H1 (cell line): Measurements from ENCODE around the gene FARS2. TPM values are rescaled to one million over a fixed set of nuclear protein-coding genes. Genes with fewer than 3 reads are reported as not detected.

Experiments
- CTCF ChIA-PET: fragments of 300-600 bp; sonication (Branson Sonifier 250); formaldehyde crosslinking; loops from one replicate; lab custom pipeline; 2021; ENCODE audit not compliant: partially characterized antibody; lab: Charles Lee
- POLR2A ChIA-PET: fragments of 300-600 bp; sonication (Branson Sonifier 250); formaldehyde crosslinking; loops from one replicate; lab custom pipeline; 2021; ENCODE audit warnings: inconsistent platforms; ENCODE audit not compliant: partially characterized antibody; lab: Charles Lee
- DNase-seq, 2 experiments: peaks; one replicate each; pipeline versions ENCODE4 v3.0.0 to v3.0.0-alpha.2; 2010 to 2022; ENCODE audit warnings: low spot score in 2 of 2, low read depth in 1 of 2, mixed read lengths in 1 of 2
- FAIRE-seq: peaks from 2 replicates; lab custom pipeline; 2011; peaks lifted over from hg19 to GRCh38; lab: Jason Lieb, UNC
- H2AFZ ChIP-seq: 2 replicates; pipeline ENCODE4 v1.8.1; 2012; ENCODE audit warnings: low read length, inconsistent platforms
- H2AK5ac ChIP-seq: 2 replicates; pipeline ENCODE4 v1.6.1; 2013; ENCODE audit warnings: low read depth, low read length
- H2BK120ac ChIP-seq: replicated peaks from 2 replicates; pipeline ENCODE3; 2013; ENCODE audit warnings: low read depth, low read length, inconsistent platforms
- H2BK12ac ChIP-seq: 2 replicates; pipeline ENCODE4 v1.6.1; 2013; ENCODE audit warnings: low read depth, low read length
- H2BK15ac ChIP-seq: 2 replicates; pipeline ENCODE4 v1.6.1; 2013; ENCODE audit warnings: low read length
- H2BK20ac ChIP-seq: 2 replicates; pipeline ENCODE4 v1.6.1; 2013; ENCODE audit warnings: low read length
- H2BK5ac ChIP-seq: 2 replicates; pipeline ENCODE4 v1.6.1; 2013; ENCODE audit warnings: low read depth, low read length
- H3K14ac ChIP-seq: 2 replicates; pipeline ENCODE4 v1.6.1; 2013; ENCODE audit warnings: inconsistent platforms; ENCODE audit not compliant: insufficient read length
- H3K18ac ChIP-seq: 2 replicates; pipeline ENCODE4 v1.6.1; 2013; ENCODE audit warnings: low read length; ENCODE audit errors: extremely low read depth
- H3K23ac ChIP-seq: 2 replicates; pipeline ENCODE4 v1.6.1; 2013; ENCODE audit warnings: inconsistent platforms; ENCODE audit not compliant: insufficient read length
- H3K23me2 ChIP-seq: 2 replicates; pipeline ENCODE4 v1.6.1; 2013; ENCODE audit warnings: low read depth, low read length
- H3K27ac ChIP-seq: 2 replicates; pipeline ENCODE4 v1.6.1; 2011; ENCODE audit warnings: low read depth, low read length, inconsistent platforms
- H3K27me3 ChIP-seq, 4 experiments: replicated peaks in 1 of 4; 1 replicate in 1 of 4; 2 replicates in 3 of 4; pipeline versions ENCODE4 v1.6.1 to v1.8.1; 2011 to 2013; ENCODE audit warnings: low read length in 3 of 4, mild to moderate bottlenecking in 3 of 4, inconsistent platforms in 2 of 4, mixed read lengths in 2 of 4, moderate library complexity in 1 of 4; ENCODE audit not compliant: control insufficient read depth in 3 of 4, insufficient read depth in 3 of 4; ENCODE audit errors: extremely low read depth in 1 of 4
- H3K36me3 ChIP-seq, 4 experiments: 2 replicates each; pipeline versions ENCODE4 v1.6.1 to v1.8.1; 2011 to 2013; ENCODE audit warnings: mild to moderate bottlenecking in 4 of 4, low read length in 3 of 4, moderate library complexity in 2 of 4, control low read depth in 1 of 4, inconsistent platforms in 1 of 4; ENCODE audit not compliant: insufficient read depth in 4 of 4, control insufficient read depth in 2 of 4
- H3K4ac ChIP-seq: replicated peaks from 2 replicates; pipeline ENCODE3; 2013; ENCODE audit warnings: low read length, low read depth, mixed read lengths, inconsistent platforms; ENCODE audit not compliant: insufficient read length
- H3K4me1 ChIP-seq, 4 experiments: replicated peaks in 1 of 4; 1 replicate in 1 of 4; 2 replicates in 3 of 4; pipeline versions ENCODE4 v1.6.1 to v1.8.1; 2011 to 2013; ENCODE audit warnings: low read length in 3 of 4, inconsistent platforms in 2 of 4, mixed read lengths in 1 of 4; ENCODE audit not compliant: insufficient read depth in 4 of 4, control insufficient read depth in 3 of 4
- H3K4me2 ChIP-seq, 2 experiments: 2 replicates each; pipeline versions ENCODE4 v1.6.1 to v1.8.1; 2011 to 2013; ENCODE audit warnings: low read depth in 2 of 2, low read length in 2 of 2, control low read depth in 1 of 2, inconsistent platforms in 1 of 2, mild to moderate bottlenecking in 1 of 2; ENCODE audit not compliant: insufficient read depth in 1 of 2
- H3K4me3 ChIP-seq, 4 experiments: fragments of 200-600, 300-600 bp in 1 of 4; sonication (generic), shearing (Covaris generic), sonication (Bioruptor Twin) in 1 of 4; 2 replicates each; pipeline versions ENCODE4 v1.5.1 to v1.8.1; 2011 to 2016; ENCODE audit warnings: low read length in 4 of 4, low read depth in 3 of 4, control low read depth in 2 of 4, inconsistent platforms in 2 of 4, mild to moderate bottlenecking in 2 of 4, mixed read lengths in 1 of 4, moderate library complexity in 1 of 4; ENCODE audit not compliant: insufficient read depth in 2 of 4; ENCODE audit errors: extremely low read depth in 1 of 4
- H3K56ac ChIP-seq: replicated peaks from 2 replicates; pipeline ENCODE3; 2013; ENCODE audit warnings: low read depth, mild to moderate bottlenecking, mixed read lengths, low read length, inconsistent platforms; ENCODE audit not compliant: insufficient read length
- H3K79me1 ChIP-seq: 2 replicates; pipeline ENCODE4 v1.6.1; 2013; ENCODE audit warnings: low read depth, low read length, control low read depth
- H3K79me2 ChIP-seq, 2 experiments: 2 replicates each; pipeline versions ENCODE4 v1.6.1 to v1.8.1; 2012 to 2013; ENCODE audit warnings: low read length in 2 of 2, mild to moderate bottlenecking in 2 of 2, inconsistent platforms in 1 of 2; ENCODE audit not compliant: insufficient read depth in 2 of 2, control insufficient read depth in 1 of 2
- H3K9ac ChIP-seq, 4 experiments: replicated peaks in 1 of 4; 1 replicate in 1 of 4; 2 replicates in 3 of 4; pipeline versions ENCODE4 v1.6.1 to v1.8.1; 2011 to 2013; ENCODE audit warnings: low read depth in 3 of 4, low read length in 3 of 4, control low read depth in 2 of 4, mild to moderate bottlenecking in 2 of 4, moderate library complexity in 2 of 4, inconsistent platforms in 1 of 4; ENCODE audit errors: extremely low read depth in 1 of 4
- H3K9me3 ChIP-seq, 2 experiments: 2 replicates each; pipeline versions ENCODE4 v1.6.1 to v1.8.1; 2012 to 2013; ENCODE audit warnings: mild to moderate bottlenecking in 2 of 2, moderate library complexity in 2 of 2, control low read depth in 1 of 2, inconsistent platforms in 1 of 2, low read depth in 1 of 2, low read length in 1 of 2, mixed read lengths in 1 of 2; ENCODE audit not compliant: insufficient read depth in 2 of 2
- H4K20me1 ChIP-seq, 2 experiments: replicated peaks in 1 of 2; 2 replicates each; pipeline versions ENCODE3 to v1.8.1; 2011 to 2013; ENCODE audit warnings: inconsistent platforms in 2 of 2, low read length in 2 of 2, mild to moderate bottlenecking in 1 of 2; ENCODE audit not compliant: insufficient read depth in 2 of 2, control insufficient read depth in 1 of 2
- H4K5ac ChIP-seq: 2 replicates; pipeline ENCODE4 v1.6.1; 2013; ENCODE audit warnings: low read length, low read depth, mixed read lengths, inconsistent platforms; ENCODE audit not compliant: insufficient read length
- H4K8ac ChIP-seq: 2 replicates; pipeline ENCODE4 v1.8.0; 2013; ENCODE audit warnings: mild to moderate bottlenecking, moderate library complexity, low read length, inconsistent platforms; ENCODE audit not compliant: insufficient read depth; ENCODE audit errors: extremely low read depth
- H4K91ac ChIP-seq: replicated peaks from 2 replicates; pipeline ENCODE3; 2013; ENCODE audit warnings: low read length, mixed read lengths, inconsistent platforms; ENCODE audit not compliant: insufficient read length
- CEBPB ChIP-seq: IDR thresholded peaks from 2 replicates; pipeline ENCODE4 v1.6.1; 2012; ENCODE audit warnings: low read depth, low read length
- EGR1 ChIP-seq: IDR thresholded peaks from 2 replicates; pipeline ENCODE4 v1.6.1; 2011; ENCODE audit warnings: low read depth, low read length, borderline replicate concordance
- FOSL1 ChIP-seq: IDR thresholded peaks from 2 replicates; pipeline ENCODE4 v1.6.1; 2011; ENCODE audit warnings: mild to moderate bottlenecking, low read depth, low read length, moderate library complexity; ENCODE audit not compliant: insufficient read depth
- PHF8 ChIP-seq: fragments of 200-600 bp; sonication (generic); conservative IDR thresholded peaks from 2 replicates; pipeline ENCODE4 v1.7.1; 2012; ENCODE audit warnings: low read depth, mild to moderate bottlenecking, inconsistent platforms, low read length, moderate library complexity
- POU5F1 ChIP-seq: IDR thresholded peaks from 2 replicates; pipeline ENCODE4 v1.6.1; 2011; ENCODE audit warnings: low read depth, mild to moderate bottlenecking, low read length, moderate library complexity
- RAD21 ChIP-seq, 2 experiments: IDR thresholded peaks in 1 of 2; conservative IDR thresholded peaks in 1 of 2; 2 replicates each; pipeline ENCODE4 v1.6.1; 2011; ENCODE audit warnings: low read depth in 2 of 2, low read length in 2 of 2, improper control_type of control experiment in 1 of 2, inconsistent platforms in 1 of 2, mild to moderate bottlenecking in 1 of 2, moderate library complexity in 1 of 2
- SAP30 ChIP-seq: fragments of 300-600 bp; sonication (generic); IDR thresholded peaks from 2 replicates; pipeline ENCODE4 v1.7.1; 2012; ENCODE audit warnings: low read length, moderate library complexity, mild to moderate bottlenecking, inconsistent platforms; ENCODE audit not compliant: insufficient read depth, insufficient replicate concordance
- SIN3A ChIP-seq, 2 experiments: IDR thresholded peaks in 1 of 2; conservative IDR thresholded peaks in 1 of 2; 2 replicates each; pipeline ENCODE4 v1.6.1; 2011 to 2012; ENCODE audit warnings: low read length in 2 of 2, improper control_type of control experiment in 1 of 2, low read depth in 1 of 2, mild to moderate bottlenecking in 1 of 2
- SP1 ChIP-seq: IDR thresholded peaks from 2 replicates; pipeline ENCODE4 v1.6.1; 2011; ENCODE audit warnings: low read depth, low read length
- USF2 ChIP-seq: IDR thresholded peaks from 2 replicates; pipeline ENCODE4 v1.6.1; 2011; ENCODE audit warnings: low read length, improper control_type of control experiment
- WGBS, 2 experiments: shearing (Covaris generic) in 1 of 2; methylation state at CpG; one replicate each; pipeline versions ENCODE4 v1.1.6 to v1.1.7; 2013 to 2015; ENCODE audit warnings: low lambda C conversion rate in 2 of 2, mixed read lengths in 2 of 2, inconsistent platforms in 1 of 2, low coverage in 1 of 2, missing lambda C conversion rate in 1 of 2; ENCODE audit not compliant: insufficient replicate concordance in 2 of 2, insufficient coverage in 1 of 2, insufficient read length in 1 of 2; ENCODE audit errors: extremely low coverage in 1 of 2, missing lambda C conversion rate in 1 of 2; 5-methylcytosine and 5-hydroxymethylcytosine counted together
- polyA plus RNA-seq, 7 experiments: library from polyadenylated mRNA; depleted of rRNA in 3 of 7; stranded (reverse) in 5 of 7; unstranded in 2 of 7; fragments of >200 nt in 5 of 7; fragments of 200-250 nt in 2 of 7; gene quantifications; 1 replicate in 5 of 7; 2 replicates in 1 of 7; 4 replicates in 1 of 7; pipeline versions ENCODE4 v1.2.1 to v1.2.3, GENCODE V29; 2011 to 2013; ENCODE audit warnings: missing spikeins in 2 of 7, mixed read lengths in 2 of 7
- total RNA-seq: library from RNA; stranded (reverse); fragmentation: NEBNext Ultra II Directional; extraction: Animal tissue kit (Norgen Biotek cat#: 25700); gene quantifications from 2 replicates; pipeline ENCODE4 v1.2.1, GENCODE V29; 2021

Gene FARS2
- total and polyA plus RNA-seq, 2 of the 8 experiments (the other 6 are each of a cell fraction or from before 2014, with no cell fraction given), result 11.7 to 14.4 TPM

- Histone ChIP-seq H3K9ac (no peak overlapping the region), H3K23ac (no peak overlapping the region), H3K56ac (no peak overlapping the region), H4K20me1 (peaks cover 5 to 6% of the 10 kb centered on the region in 2 experiments), H4K8ac (no peak overlapping the region), H3K4ac (no peak overlapping the region), H3K9me3 (peaks cover 0 to 4% of the 10 kb centered on the region in 2 experiments; a peak in 1 of 4 replicates), H3K27ac (no peak overlapping the region), H3K36me3 (peaks cover 0 to 14% (median under 1%) of the 10 kb centered on the region in 4 experiments; a peak in 3 of 8 replicates), H3K4me1 (peaks cover 0 to 4% (median 0%) of the 10 kb centered on the region in 4 experiments; a peak in 1 of 7 replicates), H3K23me2 (no peaks in the 10 kb centered on the region), H4K5ac (no peak overlapping the region), H3K4me2 (no peak overlapping the region), H2BK20ac (no peak overlapping the region), H3K18ac (no peak overlapping the region), H3K79me1 (peaks cover 23% of the 10 kb centered on the region), H2BK120ac (no peak overlapping the region), H3K4me3 (no peak overlapping the region), H3K14ac (no peak overlapping the region), H2AK5ac (0 out of 2 replicates have a peak overlapping the region, but pooled peaks have one; percentile 6), H2AFZ (no peak overlapping the region), H2BK5ac (no peak overlapping the region), H3K79me2 (peaks cover 0 to 80% of the 10 kb centered on the region in 2 experiments), H2BK12ac (no peak overlapping the region), H4K91ac (no peak overlapping the region), H2BK15ac (no peak overlapping the region), H3K27me3 (no peaks in the 10 kb centered on the region)
- DNase-seq (no peak), FAIRE-seq (no peak)
- POLR2A ChIA-PET, result interaction anchor here (2.1 to 3.3 kb wide), 2 partner anchors 9 kb away, joined by 5 to 9 read pairs; no protein-coding TSS in a partner anchor
- CTCF ChIA-PET, result interaction anchor here (0.9 to 1.3 kb wide), 4 partner anchors 9 to 35 kb away, joined by 3 read pairs; no protein-coding TSS in a partner anchor
- 88% methylated on average over 9 of the region's 9 CpGs; no CpG with 5 or more reads in 1 of the 2 experiments for WGBS, 2 experiments
- no peak for TF ChIP-seq SIN3A (conservative IDR thresholded peaks at IDR 0.05 in 1 of 2, IDR thresholded peaks at IDR 0.05 in 1 of 2; ENCODE audit: low read depth in 1 of 2, low read length in 2 of 2)
- TF ChIP-seq CEBPB, result no peak
- no peak for TF ChIP-seq PHF8
- TF ChIP-seq SP1, result no peak
- TF ChIP-seq SAP30, result no peak
- no peak for TF ChIP-seq RAD21 (IDR thresholded peaks at IDR 0.05 in 1 of 2, conservative IDR thresholded peaks at IDR 0.05 in 1 of 2; ENCODE audit: low read depth in 2 of 2, low read length in 2 of 2)
- no peak for TF ChIP-seq EGR1
- no peak for TF ChIP-seq FOSL1
- no peak for TF ChIP-seq USF2
- no peak for TF ChIP-seq POU5F1
Measured at GRCh38 chr6:5248302-5249098, 12.8 kb upstream of the FARS2 start.
